MM.1S (cell line): ENCODE measurements around the gene VSTM4.

ENCODE experiments used
- DNase-seq: peaks from one replicate; pipeline ENCODE4 v3.0.0-alpha.2; 2015
- H2AFZ ChIP-seq: fragments of 300-600 bp; sonication (generic); 2 replicates; pipeline ENCODE4 v1.6.0; 2016; ENCODE audit warnings: antibody characterized with exemption, low read length
- H3F3A ChIP-seq: fragments of 300-600 bp; sonication (generic); 2 replicates; pipeline ENCODE4 v1.6.1; 2016; ENCODE audit warnings: mild to moderate bottlenecking, antibody characterized with exemption, low read length, moderate library complexity, mixed read lengths; ENCODE audit not compliant: insufficient read depth
- H3K27ac ChIP-seq: fragments of 300-600 bp; sonication (generic); 2 replicates; pipeline ENCODE4 v1.5.1; 2016; ENCODE audit warnings: mild to moderate bottlenecking, low read length
- H3K27me3 ChIP-seq: fragments of 300-600 bp; sonication (generic); replicated peaks from 2 replicates; pipeline ENCODE4 v1.6.0; 2016; ENCODE audit warnings: low read length; ENCODE audit not compliant: insufficient read depth
- H3K36me3 ChIP-seq: fragments of 300-600 bp; sonication (generic); replicated peaks from 2 replicates; pipeline ENCODE4 v1.6.1; 2016; ENCODE audit warnings: mild to moderate bottlenecking, low read length, mixed read lengths; ENCODE audit not compliant: insufficient read depth
- H3K4me1 ChIP-seq: fragments of 300-600 bp; sonication (generic); 2 replicates; pipeline ENCODE4 v1.6.1; 2016; ENCODE audit warnings: low read length, mixed read lengths
- H3K4me2 ChIP-seq: fragments of 300-600 bp; sonication (generic); 2 replicates; pipeline ENCODE4 v1.6.0; 2016; ENCODE audit warnings: low read depth, low read length
- H3K4me3 ChIP-seq: fragments of 300-600 bp; sonication (generic); 2 replicates; pipeline ENCODE4 v1.5.1; 2016; ENCODE audit warnings: low read length, mixed read lengths
- H3K79me2 ChIP-seq: fragments of 300-600 bp; sonication (generic); 2 replicates; pipeline ENCODE4 v1.6.1; 2016; ENCODE audit warnings: mixed run types, low read length, mixed read lengths
- H3K9ac ChIP-seq: fragments of 300-600 bp; sonication (generic); 2 replicates; pipeline ENCODE4 v1.6.1; 2016; ENCODE audit warnings: low read length, mixed read lengths
- H3K9me2 ChIP-seq: fragments of 300-600 bp; sonication (generic); replicated peaks from 2 replicates; pipeline ENCODE4 v1.6.1; 2016; ENCODE audit warnings: mild to moderate bottlenecking, low read length, mixed read lengths; ENCODE audit not compliant: insufficient read depth
- H3K9me3 ChIP-seq: fragments of 300-600 bp; sonication (generic); replicated peaks from 2 replicates; pipeline ENCODE4 v1.6.1; 2016; ENCODE audit warnings: mild to moderate bottlenecking, low read length, mixed read lengths; ENCODE audit not compliant: insufficient read depth
- H4K20me1 ChIP-seq: fragments of 300-600 bp; sonication (generic); 2 replicates; pipeline ENCODE4 v1.6.1; 2016; ENCODE audit warnings: mild to moderate bottlenecking, low read length, moderate library complexity, mixed read lengths; ENCODE audit not compliant: insufficient read depth
- CTCF ChIP-seq: fragments of 300-600 bp; sonication (generic); IDR thresholded peaks from 2 replicates; pipeline ENCODE4 v1.5.1; 2016; ENCODE audit warnings: antibody characterized with exemption, low read length, mixed read lengths
- EZH2 ChIP-seq: fragments of 300-600 bp; sonication (generic); optimal IDR thresholded peaks from 2 replicates; pipeline ENCODE3; 2017; ENCODE audit warnings: low read depth, mild to moderate bottlenecking, antibody characterized with exemption, low read length, mixed read lengths
- EZH2phosphoT487 ChIP-seq: fragments of 300-600 bp; sonication (generic); IDR thresholded peaks from 2 replicates; pipeline ENCODE4 v1.6.1; 2018; ENCODE audit warnings: antibody characterized with exemption, low read length

VSTM4 gene

DNA sequence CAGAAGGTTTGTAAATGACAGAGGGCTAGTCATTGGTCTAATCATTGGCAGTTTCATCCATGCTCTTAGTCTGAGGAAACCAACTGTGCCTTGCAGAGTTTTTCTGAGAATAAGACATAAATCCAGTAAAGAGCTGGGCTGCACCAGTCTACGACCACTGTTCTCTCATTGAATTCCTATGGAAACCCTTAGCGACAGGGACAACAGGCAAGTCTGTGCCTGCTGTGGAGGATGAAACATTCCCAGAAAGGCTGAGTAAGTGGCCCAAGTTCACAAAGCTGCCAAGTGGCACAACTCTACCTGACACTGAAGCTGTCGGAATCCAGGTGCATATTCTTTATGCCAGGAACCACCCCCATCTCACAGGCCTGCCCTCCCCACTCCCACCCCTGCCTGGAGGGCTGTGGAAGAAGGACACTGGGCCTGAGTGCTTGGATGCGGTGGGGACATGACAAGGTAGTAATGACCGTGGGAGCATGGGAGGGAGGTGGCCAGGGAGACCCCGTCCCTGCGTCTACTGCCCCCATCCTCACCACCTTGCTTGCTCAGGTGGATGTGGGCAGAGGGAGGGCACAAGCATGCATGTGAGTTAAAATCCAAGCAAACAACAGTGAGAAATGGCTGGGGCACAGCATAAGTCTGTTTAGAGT is 58.0 kb downstream of the VSTM4 start:
- Histone ChIP-seq H3K9me2 (no peaks in the 10 kb centered on the region), H3K4me1 (peaks cover 18% of the 10 kb centered on the region), H3K27me3 (no peaks in the 10 kb centered on the region), H2AFZ (no peak overlapping the region), H3K79me2 (no peaks in the 10 kb centered on the region), H3K4me2 (no peak overlapping the region), H3F3A (peaks cover 5% of the 10 kb centered on the region; the same call in 1 of the 2 replicates), H3K36me3 (no peaks in the 10 kb centered on the region), H3K27ac (no peak overlapping the region), H4K20me1 (no peaks in the 10 kb centered on the region), H3K4me3 (no peak overlapping the region), H3K9ac (no peak overlapping the region), H3K9me3 (no peaks in the 10 kb centered on the region; the same call in 1 of the 2 replicates)
- no peak for TF ChIP-seq EZH2
- DNase-seq = no peak

GRCh38 chr10:49056356-49056755 is 59.0 kb downstream of the VSTM4 start:
- TF ChIP-seq EZH2 (no peak), EZH2phosphoT487 (no peak), CTCF (no peak)
- Histone ChIP-seq H3K27ac (no peak overlapping the region), H3K4me1 (peaks cover 18% of the 10 kb centered on the region), H3K9me2 (no peaks in the 10 kb centered on the region), H3K27me3 (no peaks in the 10 kb centered on the region), H3K36me3 (no peaks in the 10 kb centered on the region), H3F3A (peaks cover 5% of the 10 kb centered on the region; the same call in 1 of the 2 replicates), H3K4me2 (no peak overlapping the region), H3K9ac (no peak overlapping the region), H3K4me3 (no peak overlapping the region), H3K9me3 (no peaks in the 10 kb centered on the region), H4K20me1 (no peaks in the 10 kb centered on the region), H2AFZ (no peak overlapping the region), H3K79me2 (no peaks in the 10 kb centered on the region)
- DNase-seq = no peak

DNA sequence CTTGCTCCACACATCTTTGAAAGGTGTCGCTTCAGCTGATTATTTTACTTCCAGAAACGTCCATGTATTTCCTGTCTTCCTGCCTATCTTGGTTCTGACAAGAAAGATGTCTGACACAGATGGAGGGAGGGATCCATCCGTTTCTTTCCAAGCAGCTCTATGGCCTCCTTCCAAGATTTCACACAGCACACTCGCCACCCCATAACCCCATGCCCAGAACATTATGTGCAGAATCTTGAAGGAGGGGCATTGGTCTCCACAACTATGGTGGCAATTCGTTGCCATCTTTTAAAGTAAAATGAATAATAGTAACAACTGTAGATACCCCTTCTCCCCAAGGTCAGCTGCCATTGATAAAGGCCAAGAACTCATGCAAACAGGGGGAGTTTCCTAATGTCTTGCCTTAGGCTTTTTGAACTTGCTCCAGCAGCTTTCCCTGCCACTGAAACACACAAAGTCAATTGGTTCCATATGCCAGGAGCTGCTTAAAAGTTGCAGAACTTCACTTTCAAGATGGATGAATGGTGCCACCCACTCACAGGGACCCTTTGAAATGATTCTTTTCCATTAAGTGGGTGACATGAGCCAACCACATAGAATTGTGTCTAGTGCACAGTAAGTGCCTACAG is 60.0 kb downstream of the VSTM4 start:
- no peak overlapping the region for H3K4me2 ChIP-seq
- H4K20me1 ChIP-seq = no peaks in the 10 kb centered on the region
- peaks cover 5% of the 10 kb centered on the region; the same call in 1 of the 2 replicates for H3F3A ChIP-seq
- H3K9me2 ChIP-seq = no peaks in the 10 kb centered on the region
- H3K9ac ChIP-seq = no peak overlapping the region
- DNase-seq = no peak
- no peaks in the 10 kb centered on the region for H3K79me2 ChIP-seq
- no peak overlapping the region for H2AFZ ChIP-seq
- H3K36me3 ChIP-seq = no peaks in the 10 kb centered on the region
- no peaks in the 10 kb centered on the region for H3K9me3 ChIP-seq
- peaks cover 18% of the 10 kb centered on the region for H3K4me1 ChIP-seq
- no peak overlapping the region for H3K4me3 ChIP-seq
- no peak for TF ChIP-seq EZH2phosphoT487
- no peak for TF ChIP-seq CTCF
- TF ChIP-seq EZH2 = no peak
- no peak overlapping the region for H3K27ac ChIP-seq
- no peaks in the 10 kb centered on the region for H3K27me3 ChIP-seq

DNA sequence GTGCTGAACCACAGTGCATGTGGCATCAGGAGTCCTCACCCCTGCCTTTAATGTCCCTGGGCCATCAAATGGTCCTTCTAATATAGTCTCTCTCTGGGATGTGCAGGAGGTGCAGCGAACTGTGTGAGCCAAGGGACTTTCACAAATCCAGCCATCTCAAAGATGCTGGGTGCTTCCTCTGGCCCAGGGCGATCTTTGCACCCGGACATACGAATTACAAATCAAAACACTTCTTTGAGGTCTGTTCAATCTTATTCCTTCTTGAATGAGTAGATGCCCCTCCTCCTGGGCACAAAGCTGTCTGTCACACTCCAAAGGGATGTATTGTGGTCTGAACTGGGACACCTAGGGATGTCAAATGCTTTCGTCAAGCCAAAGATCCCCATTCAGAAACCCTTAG is 60.6 kb downstream of the VSTM4 start:
- no peak for DNase-seq
- H3K9ac ChIP-seq = no peak overlapping the region
- H3K9me3 ChIP-seq = no peaks in the 10 kb centered on the region
- H3F3A ChIP-seq = peaks cover 5% of the 10 kb centered on the region; the same call in 1 of the 2 replicates
- H3K36me3 ChIP-seq = no peaks in the 10 kb centered on the region
- H3K4me1 ChIP-seq = peaks cover 18% of the 10 kb centered on the region
- H3K4me3 ChIP-seq = no peak overlapping the region
- H3K4me2 ChIP-seq = no peak overlapping the region
- H3K9me2 ChIP-seq = no peaks in the 10 kb centered on the region
- H3K79me2 ChIP-seq = no peaks in the 10 kb centered on the region
- H2AFZ ChIP-seq = no peak overlapping the region
- no peaks in the 10 kb centered on the region for H4K20me1 ChIP-seq
- H3K27ac ChIP-seq = no peak overlapping the region
- H3K27me3 ChIP-seq = no peaks in the 10 kb centered on the region
- TF ChIP-seq EZH2 (no peak), EZH2phosphoT487 (no peak), CTCF (no peak)
